Subcutaneous abdominal adipose tissue (tissue), 5 donors: ENCODE measurements around the gene CEP350.

ENCODE experiments used
- H3K27ac ChIP-seq: one replicate; pipeline ENCODE4 v1.7.0; 2013; ENCODE audit warnings: low read depth, mild to moderate bottlenecking, inconsistent platforms, low read length, moderate library complexity
- H3K27me3 ChIP-seq, 5 donors: one replicate each; pipeline ENCODE4 v1.7.0; 2013; ENCODE audit warnings: low read length in 5 of 5, inconsistent platforms in 1 of 5; ENCODE audit not compliant: control insufficient read depth in 5 of 5, insufficient read depth in 4 of 5
- H3K36me3 ChIP-seq, 5 donors: one replicate each; pipeline ENCODE4 v1.7.0; 2013; ENCODE audit warnings: low read length in 5 of 5; ENCODE audit not compliant: control insufficient read depth in 5 of 5, insufficient read depth in 5 of 5
- H3K4me1 ChIP-seq, 5 donors: one replicate each; pipeline ENCODE4 v1.7.0; 2013; ENCODE audit warnings: low read length in 5 of 5, mild to moderate bottlenecking in 3 of 5, moderate library complexity in 1 of 5; ENCODE audit not compliant: control insufficient read depth in 5 of 5, insufficient read depth in 5 of 5
- H3K4me3 ChIP-seq, 5 donors: one replicate each; pipeline ENCODE4 v1.7.0; 2013; ENCODE audit warnings: low read length in 5 of 5, low read depth in 1 of 5
- H3K9ac ChIP-seq, 5 donors: one replicate each; pipeline ENCODE4 v1.7.0; 2013; ENCODE audit warnings: low read length in 5 of 5, mild to moderate bottlenecking in 4 of 5, moderate library complexity in 3 of 5
- H3K9me3 ChIP-seq, 5 donors: one replicate each; pipeline ENCODE4 v1.7.0; 2013; ENCODE audit warnings: low read length in 5 of 5; ENCODE audit not compliant: control insufficient read depth in 5 of 5
- donor health status: healthy.
- donor health status: healthy.
- donor health status: healthy.
- donor health status: healthy.
- donor health status: healthy.

Gene CEP350

GRCh38 chr1:180135535-180135934, 180.9 kb downstream of the CEP350 start:
- Histone ChIP-seq H3K9ac (no peak overlapping the region), H3K4me1 (no peaks in the 10 kb centered on the region), H3K36me3 (no peaks in the 10 kb centered on the region), H3K9me3 (no peaks in the 10 kb centered on the region), H3K27ac (no peak overlapping the region), H3K4me3 (no peak overlapping the region), H3K27me3 (peaks cover 0 to 4% (median 0%) of the 10 kb centered on the region in 5 donors)

GRCh38 chr1:180136331-180136967, 181.8 kb downstream of the CEP350 start:
- Histone ChIP-seq H3K4me3 (no peak overlapping the region), H3K9ac (no peak overlapping the region), H3K27ac (no peak overlapping the region), H3K9me3 (no peaks in the 10 kb centered on the region), H3K27me3 (peaks cover 0 to 4% (median 0%) of the 10 kb centered on the region in 5 donors), H3K36me3 (no peaks in the 10 kb centered on the region), H3K4me1 (no peaks in the 10 kb centered on the region)

GRCh38 chr1:180136968-180137356, 182.4 kb downstream of the CEP350 start:
- H3K4me3 ChIP-seq, result no peak overlapping the region
- peaks cover 0 to 4% (median 0%) of the 10 kb centered on the region in 5 donors for H3K27me3 ChIP-seq
- H3K4me1 ChIP-seq, result no peaks in the 10 kb centered on the region
- H3K36me3 ChIP-seq, result no peaks in the 10 kb centered on the region
- no peak overlapping the region for H3K9ac ChIP-seq
- H3K9me3 ChIP-seq, result no peaks in the 10 kb centered on the region
- H3K27ac ChIP-seq, result no peak overlapping the region

- no peak overlapping the region for H3K9ac ChIP-seq
- no peaks in the 10 kb centered on the region for H3K9me3 ChIP-seq
- no peaks in the 10 kb centered on the region for H3K4me1 ChIP-seq
- H3K27ac ChIP-seq, result no peak overlapping the region
- no peaks in the 10 kb centered on the region for H3K36me3 ChIP-seq
- peaks cover 0 to 2% (median 0%) of the 10 kb centered on the region in 5 donors for H3K27me3 ChIP-seq
- no peak overlapping the region for H3K4me3 ChIP-seq
Observed at GRCh38 chr1:180137776-180138175, 183.2 kb downstream of the CEP350 start.

GRCh38 chr1:180141381-180141934, 186.8 kb downstream of the CEP350 start:
- Histone ChIP-seq H3K27ac (no peak overlapping the region), H3K4me1 (no peaks in the 10 kb centered on the region), H3K27me3 (peaks cover 0 to 2% (median 0%) of the 10 kb centered on the region in 5 donors), H3K9ac (no peak overlapping the region), H3K4me3 (no peak overlapping the region), H3K9me3 (no peaks in the 10 kb centered on the region), H3K36me3 (no peaks in the 10 kb centered on the region)

- H3K9ac ChIP-seq, result no peak overlapping the region
- no peaks in the 10 kb centered on the region for H3K4me1 ChIP-seq
- H3K36me3 ChIP-seq, result no peaks in the 10 kb centered on the region
- no peaks in the 10 kb centered on the region for H3K9me3 ChIP-seq
- no peak overlapping the region for H3K27ac ChIP-seq
- H3K4me3 ChIP-seq, result no peak overlapping the region
- peaks cover 0 to 2% (median 0%) of the 10 kb centered on the region in 5 donors for H3K27me3 ChIP-seq
Observed at GRCh38 chr1:180143359-180143758, 188.7 kb downstream of the CEP350 start.

- H3K4me3 ChIP-seq, result no peak overlapping the region
- H3K27me3 ChIP-seq, result peaks cover 0 to 2% (median 0%) of the 10 kb centered on the region in 5 donors
- H3K36me3 ChIP-seq, result no peaks in the 10 kb centered on the region
- no peaks in the 10 kb centered on the region for H3K4me1 ChIP-seq
- H3K27ac ChIP-seq, result no peak overlapping the region
- no peaks in the 10 kb centered on the region for H3K9me3 ChIP-seq
- no peak overlapping the region for H3K9ac ChIP-seq
Observed at GRCh38 chr1:180144659-180145357, 190.2 kb downstream of the CEP350 start.

GRCh38 chr1:180145446-180145845, 190.8 kb downstream of the CEP350 start:
- H3K27ac ChIP-seq, result no peak overlapping the region

GRCh38 chr1:180150982-180151381, 196.4 kb downstream of the CEP350 start:
- H3K27ac ChIP-seq, result no peak overlapping the region

More at GRCh38 chr1:180145446-180145845, 190.8 kb downstream of the CEP350 start:
- H3K4me3 ChIP-seq, result no peak overlapping the region
- no peaks in the 10 kb centered on the region for H3K36me3 ChIP-seq
- peaks cover 0 to 2% (median 0%) of the 10 kb centered on the region in 5 donors for H3K27me3 ChIP-seq
- H3K4me1 ChIP-seq, result no peaks in the 10 kb centered on the region
- H3K9ac ChIP-seq, result no peak overlapping the region
- H3K9me3 ChIP-seq, result no peaks in the 10 kb centered on the region

GRCh38 chr1:180151508-180151907, 196.9 kb downstream of the CEP350 start:
- Histone ChIP-seq H3K27me3 (no peaks in the 10 kb centered on the region), H3K36me3 (no peaks in the 10 kb centered on the region), H3K4me3 (no peak overlapping the region), H3K9ac (no peak overlapping the region), H3K9me3 (no peaks in the 10 kb centered on the region), H3K4me1 (peaks cover 3 to 18% (median 16%) of the 10 kb centered on the region in 5 donors), H3K27ac (no peak overlapping the region)

More at GRCh38 chr1:180150982-180151381, 196.4 kb downstream of the CEP350 start:
- H3K9me3 ChIP-seq, result no peaks in the 10 kb centered on the region
- peaks cover 3 to 17% (median 16%) of the 10 kb centered on the region in 5 donors for H3K4me1 ChIP-seq
- H3K27me3 ChIP-seq, result no peaks in the 10 kb centered on the region
- H3K9ac ChIP-seq, result no peak overlapping the region
- H3K36me3 ChIP-seq, result no peaks in the 10 kb centered on the region
- H3K4me3 ChIP-seq, result no peak overlapping the region
